CD4-positive, CD25-positive, alpha-beta regulatory T cell (primary cell): ENCODE measurements around the gene IL4I1. TPM values are rescaled to one million over a fixed set of nuclear protein-coding genes. Genes with fewer than 3 reads are reported as not detected.
"Not testable (repeated sequence)": the region's sequence is repeated elsewhere in the genome, so short reads cannot be mapped to it uniquely, and the experiment has no call there.

Experiments
- ATAC-seq, 2 donors: fragments of 150-1000 bp; cut with Tn5 transposase; one replicate each; pipeline ENCODE4 v1.10.0; 2021; ENCODE audit warnings: low read depth in 2 of 2, moderate number of reproducible peaks in 2 of 2, moderate library complexity in 1 of 2
- DNase-seq, 3 donors: peaks; one replicate each; pipeline versions ENCODE4 v3.0.0 to v3.0.0-alpha.2; 2012 to 2022; ENCODE audit warnings: mixed read lengths in 1 of 3
- H3K27ac ChIP-seq: one replicate; pipeline ENCODE4 v1.7.0; 2013; ENCODE audit warnings: mild to moderate bottlenecking, low read length; ENCODE audit not compliant: insufficient read depth, poor library complexity, severe bottlenecking
- H3K27me3 ChIP-seq: one replicate; pipeline ENCODE4 v1.7.0; 2013; ENCODE audit warnings: low read length; ENCODE audit not compliant: control insufficient read depth, insufficient read depth
- H3K36me3 ChIP-seq: one replicate; pipeline ENCODE4 v1.7.0; 2013; ENCODE audit warnings: mild to moderate bottlenecking, low read length, moderate library complexity; ENCODE audit not compliant: control insufficient read depth, insufficient read depth
- H3K4me1 ChIP-seq: 2 replicates; pipeline ENCODE4 v1.7.0; 2013; ENCODE audit warnings: mild to moderate bottlenecking, low read length; ENCODE audit not compliant: insufficient read depth, control insufficient read depth, poor library complexity, severe bottlenecking
- H3K4me3 ChIP-seq: one replicate; pipeline ENCODE4 v1.7.0; 2013; ENCODE audit warnings: low read depth, mild to moderate bottlenecking, low read length, moderate library complexity
- H3K9me3 ChIP-seq, 2 experiments: 1 replicate in 1 of 2; 2 replicates in 1 of 2; pipeline ENCODE4 v1.7.0; 2013; ENCODE audit warnings: low read length in 2 of 2, mild to moderate bottlenecking in 1 of 2, moderate library complexity in 1 of 2; ENCODE audit not compliant: control insufficient read depth in 2 of 2
- H3K27ac Mint-ChIP-seq, 3 donors: one replicate each; pipeline ENCODE4 v1.8.0; 2020 to 2022; ENCODE audit warnings: mild to moderate bottlenecking in 3 of 3, mixed read lengths in 3 of 3, moderate library complexity in 2 of 3
- H3K27me3 Mint-ChIP-seq: one replicate; pipeline ENCODE4 v1.8.0; 2022; ENCODE audit warnings: mild to moderate bottlenecking, mixed read lengths
- H3K36me3 Mint-ChIP-seq: one replicate; pipeline ENCODE4 v1.8.0; 2020; ENCODE audit warnings: mixed read lengths
- H3K4me1 Mint-ChIP-seq, 4 donors: one replicate each; pipeline ENCODE4 v1.8.0; 2020 to 2022; ENCODE audit warnings: mixed read lengths in 4 of 4, mild to moderate bottlenecking in 1 of 4
- H3K4me3 Mint-ChIP-seq, 4 donors: one replicate each; pipeline ENCODE4 v1.8.0; 2020 to 2022; ENCODE audit warnings: mild to moderate bottlenecking in 4 of 4, mixed read lengths in 4 of 4, moderate library complexity in 3 of 4
- H3K9me3 Mint-ChIP-seq, 7 donors: one replicate each; pipeline ENCODE4 v1.8.0; 2020 to 2022; ENCODE audit warnings: mixed read lengths in 7 of 7, mild to moderate bottlenecking in 3 of 7, moderate library complexity in 2 of 7
- polyA plus RNA-seq, 4 donors: library from polyadenylated mRNA; unstranded; fragments of 300-500 nt; fragmentation: Illumina TruSeq; gene quantifications; one replicate each; pipeline ENCODE4 v1.2.3, GENCODE V29; 2021
- total RNA-seq: library from RNA; stranded (reverse); gene quantifications from one replicate; pipeline ENCODE4 v1.2.3, GENCODE V29; 2022

The IL4I1 gene, protein sequence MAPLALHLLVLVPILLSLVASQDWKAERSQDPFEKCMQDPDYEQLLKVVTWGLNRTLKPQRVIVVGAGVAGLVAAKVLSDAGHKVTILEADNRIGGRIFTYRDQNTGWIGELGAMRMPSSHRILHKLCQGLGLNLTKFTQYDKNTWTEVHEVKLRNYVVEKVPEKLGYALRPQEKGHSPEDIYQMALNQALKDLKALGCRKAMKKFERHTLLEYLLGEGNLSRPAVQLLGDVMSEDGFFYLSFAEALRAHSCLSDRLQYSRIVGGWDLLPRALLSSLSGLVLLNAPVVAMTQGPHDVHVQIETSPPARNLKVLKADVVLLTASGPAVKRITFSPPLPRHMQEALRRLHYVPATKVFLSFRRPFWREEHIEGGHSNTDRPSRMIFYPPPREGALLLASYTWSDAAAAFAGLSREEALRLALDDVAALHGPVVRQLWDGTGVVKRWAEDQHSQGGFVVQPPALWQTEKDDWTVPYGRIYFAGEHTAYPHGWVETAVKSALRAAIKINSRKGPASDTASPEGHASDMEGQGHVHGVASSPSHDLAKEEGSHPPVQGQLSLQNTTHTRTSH
- total RNA-seq: 3.7 TPM
- polyA plus RNA-seq: under 1 TPM; 0.20 to 0.85 (median 0.30) TPM

DNA sequence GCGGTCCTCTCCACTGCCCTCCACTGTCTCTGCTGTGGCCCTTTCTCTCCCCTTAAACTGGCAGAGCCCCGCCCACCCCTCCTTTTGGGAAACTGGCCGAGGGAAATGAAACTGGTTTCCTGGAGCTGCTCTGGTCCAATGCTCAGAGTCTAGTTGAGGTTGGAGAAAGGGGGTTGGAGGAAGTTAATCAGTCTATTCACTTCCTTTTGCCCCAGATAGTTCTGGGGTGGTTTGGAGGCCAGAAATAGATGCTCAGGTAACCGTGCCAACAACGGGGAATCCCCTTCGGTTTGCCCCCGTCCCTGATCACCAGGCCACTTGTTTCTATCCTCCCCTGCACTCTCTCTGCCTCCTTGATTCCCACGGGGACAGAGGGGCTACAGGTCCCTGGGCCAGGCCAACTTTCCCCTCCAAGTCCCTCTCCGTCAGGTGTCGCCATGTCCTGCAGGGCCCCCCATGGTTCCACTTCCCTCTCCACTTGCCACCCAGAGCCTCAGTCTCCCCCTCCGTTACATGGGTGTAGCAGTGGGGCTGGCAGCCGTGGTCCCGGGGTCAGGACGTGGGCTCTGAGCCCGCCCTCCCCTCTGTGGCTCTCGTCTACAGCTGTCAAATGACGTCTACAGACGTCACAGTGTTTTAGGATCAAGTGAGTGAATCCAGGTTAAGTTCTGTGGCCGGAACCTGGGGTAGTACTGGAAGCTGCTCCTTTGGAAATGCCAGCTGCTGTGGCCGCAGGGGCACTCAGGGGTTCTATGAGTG is at the start of gene IL4I1:
TSS of gene IL4I1 (minus strand) at position 25 of the 759 bp plus-strand sequence. CDS start 727 bp downstream, outside the sequence.
- Mint-ChIP-seq H3K9me3 (no peaks in the 10 kb centered on the region), H3K4me3 (peak within 1 kb of the TSS; percentile 67 to 81 (median 80)), H3K36me3 (no peaks in the 10 kb centered on the region), H3K27ac (peak within 1 kb of the TSS; percentile 90 to 97 (median 97)), H3K4me1 (peaks cover 0 to 39% (median 23%) of the 10 kb centered on the region in 4 donors), H3K27me3 (no peaks in the 10 kb centered on the region)
- no peaks in the 10 kb centered on the region for H3K9me3 ChIP-seq
- peak within 1 kb of the TSS; percentile 93 for H3K27ac ChIP-seq
- H3K27me3 ChIP-seq: no peaks in the 10 kb centered on the region
- peak within 1 kb of the TSS; percentile 50 for H3K4me3 ChIP-seq
- DNase-seq: peak; percentile 64 to 75 (median 66)
- no peaks in the 10 kb centered on the region for H3K36me3 ChIP-seq
- peak; percentile 64 to 76 for ATAC-seq
- H3K4me1 ChIP-seq: peaks cover 23% of the 10 kb centered on the region

DNA sequence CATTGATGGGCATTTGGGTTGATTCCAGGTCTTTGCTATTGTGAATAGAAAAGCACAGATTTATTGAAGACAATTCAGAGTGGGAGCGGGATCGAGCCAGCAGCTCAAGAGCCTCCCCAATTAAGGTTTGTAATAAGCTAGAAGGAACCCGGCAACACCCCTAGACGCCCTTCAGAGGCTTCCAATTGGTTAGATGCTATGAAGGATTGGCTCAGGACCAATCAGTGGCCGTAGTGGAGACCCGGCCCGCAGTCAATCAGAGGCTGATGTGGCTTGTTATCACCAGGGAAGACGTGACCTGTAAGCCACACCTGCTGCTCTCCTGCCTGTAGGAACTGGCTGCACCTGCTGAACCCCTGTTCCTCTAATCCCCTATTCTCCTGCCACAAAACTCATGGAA is 49.7 kb upstream of the IL4I1 start:
- Histone ChIP-seq H3K27ac (no peak overlapping the region), H3K4me3 (no peak overlapping the region), H3K4me1 (no peaks in the 10 kb centered on the region), H3K27me3 (no peaks in the 10 kb centered on the region), H3K36me3 (no peaks in the 10 kb centered on the region), H3K9me3 (no peaks in the 10 kb centered on the region)
- peaks cover 39% of the 10 kb centered on the region for H3K27me3 Mint-ChIP-seq
- no peaks in the 10 kb centered on the region for H3K36me3 Mint-ChIP-seq
- no peaks in the 10 kb centered on the region for H3K4me1 Mint-ChIP-seq
- H3K27ac Mint-ChIP-seq: no peak overlapping the region
- ATAC-seq (no peak), DNase-seq (no peak)
- H3K9me3 Mint-ChIP-seq: peaks cover 0 to 2% (median 0%) of the 10 kb centered on the region in 7 donors
- no peak overlapping the region for H3K4me3 Mint-ChIP-seq

DNA sequence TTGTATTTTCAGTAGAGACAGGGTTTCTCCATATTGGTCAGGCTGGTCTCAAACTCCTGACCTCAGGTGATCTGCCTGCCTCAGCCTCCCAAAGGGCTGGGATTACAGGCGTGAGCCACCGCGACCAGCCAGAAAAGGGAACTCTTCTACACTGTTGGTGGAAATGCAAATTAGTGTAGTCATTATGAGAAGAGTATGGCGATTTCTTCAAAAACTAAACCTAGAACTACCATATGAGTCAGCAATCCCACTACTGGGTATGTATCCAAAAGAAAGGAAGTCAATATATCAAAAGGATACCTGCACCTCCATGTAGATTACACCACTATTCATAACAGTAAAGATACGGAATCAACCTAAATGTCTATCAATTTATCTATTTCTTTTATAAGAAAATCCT is 47.9 kb upstream of the IL4I1 start:
- not testable (repeated sequence) for H3K4me3 Mint-ChIP-seq, H3K4me3 ChIP-seq, H3K4me1 Mint-ChIP-seq, H3K27ac Mint-ChIP-seq, ATAC-seq, H3K9me3 ChIP-seq, H3K4me1 ChIP-seq, H3K36me3 ChIP-seq, DNase-seq, H3K9me3 Mint-ChIP-seq, H3K27me3 ChIP-seq, H3K27ac ChIP-seq, H3K36me3 Mint-ChIP-seq
- H3K27me3 Mint-ChIP-seq: peaks cover 39% of the 10 kb centered on the region

DNA sequence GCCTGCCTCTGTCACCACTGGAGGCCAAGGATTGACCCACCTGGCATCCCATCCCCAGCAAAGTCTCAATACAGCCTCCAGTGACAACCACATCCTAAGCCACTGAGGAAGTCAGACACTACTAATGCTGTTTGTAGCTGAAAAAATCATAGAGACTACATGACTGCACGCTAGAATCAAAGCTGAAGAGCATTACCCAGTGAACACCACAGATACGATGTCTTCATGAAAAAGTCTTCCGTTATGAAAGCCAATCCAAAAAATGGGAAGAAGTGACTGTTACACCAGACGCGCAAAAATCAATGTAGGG is 43.8 kb upstream of the IL4I1 start:
- Histone ChIP-seq H3K4me1 (peaks cover 8% of the 10 kb centered on the region), H3K27me3 (no peaks in the 10 kb centered on the region), H3K27ac (no peak overlapping the region), H3K36me3 (no peaks in the 10 kb centered on the region), H3K4me3 (no peak overlapping the region), H3K9me3 (no peaks in the 10 kb centered on the region)
- Mint-ChIP-seq H3K9me3 (peaks cover 0 to 2% (median 0%) of the 10 kb centered on the region in 7 donors), H3K27me3 (peaks cover 29% of the 10 kb centered on the region), H3K4me1 (peaks cover 0 to 7% (median 2%) of the 10 kb centered on the region in 4 donors), H3K36me3 (no peaks in the 10 kb centered on the region), H3K27ac (no peak overlapping the region), H3K4me3 (no peak overlapping the region)
- DNase-seq: no peak
- no peak for ATAC-seq

DNA sequence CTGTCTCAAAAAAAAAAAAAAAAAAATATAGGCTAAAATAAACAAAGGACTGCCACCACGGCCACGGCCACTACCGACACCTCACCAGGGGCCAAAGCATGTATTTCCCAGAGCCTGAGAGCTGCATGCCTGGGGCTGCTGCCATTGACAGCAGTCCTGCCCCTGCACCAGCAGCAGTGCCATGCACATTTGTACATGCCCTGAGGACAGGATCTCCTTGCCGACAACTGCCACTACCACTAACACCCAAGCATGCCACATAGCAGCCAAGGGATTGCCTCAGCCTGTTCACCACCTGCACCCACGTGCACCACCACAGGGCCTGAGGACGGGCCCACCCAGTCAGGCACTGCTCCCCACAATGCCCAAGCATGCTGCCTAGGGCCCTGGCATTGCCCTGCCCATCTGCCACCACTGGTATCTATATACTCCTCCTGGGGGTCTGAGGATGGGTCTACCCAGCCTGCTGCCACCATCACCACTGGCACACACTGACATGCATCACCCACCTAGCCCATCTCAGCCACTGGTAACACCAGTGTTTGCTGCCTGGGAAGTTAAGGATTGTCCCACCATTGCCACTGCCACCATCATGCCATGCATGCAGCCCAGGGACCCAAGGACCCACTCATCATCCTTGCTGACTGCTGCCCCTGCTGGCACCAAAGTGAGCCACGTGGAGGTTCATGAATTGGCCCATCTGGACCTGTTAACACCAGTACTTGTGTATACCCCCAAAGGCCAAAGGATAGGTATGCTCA is 43.2 kb upstream of the IL4I1 start:
- DNase-seq: no peak
- H3K9me3 Mint-ChIP-seq: peaks cover 0 to 2% (median 0%) of the 10 kb centered on the region in 7 donors
- Histone ChIP-seq H3K36me3 (no peaks in the 10 kb centered on the region), H3K9me3 (no peaks in the 10 kb centered on the region), H3K4me3 (no peak overlapping the region), H3K27me3 (no peaks in the 10 kb centered on the region), H3K4me1 (peaks cover 8% of the 10 kb centered on the region), H3K27ac (no peak overlapping the region)
- peaks cover 0 to 7% (median 2%) of the 10 kb centered on the region in 4 donors for H3K4me1 Mint-ChIP-seq
- ATAC-seq: no peak
- H3K27ac Mint-ChIP-seq: no peak overlapping the region
- peaks cover 23% of the 10 kb centered on the region for H3K27me3 Mint-ChIP-seq
- peak overlapping the region in 1 of 4 donors; percentile 32 for H3K4me3 Mint-ChIP-seq
- H3K36me3 Mint-ChIP-seq: no peaks in the 10 kb centered on the region

DNA sequence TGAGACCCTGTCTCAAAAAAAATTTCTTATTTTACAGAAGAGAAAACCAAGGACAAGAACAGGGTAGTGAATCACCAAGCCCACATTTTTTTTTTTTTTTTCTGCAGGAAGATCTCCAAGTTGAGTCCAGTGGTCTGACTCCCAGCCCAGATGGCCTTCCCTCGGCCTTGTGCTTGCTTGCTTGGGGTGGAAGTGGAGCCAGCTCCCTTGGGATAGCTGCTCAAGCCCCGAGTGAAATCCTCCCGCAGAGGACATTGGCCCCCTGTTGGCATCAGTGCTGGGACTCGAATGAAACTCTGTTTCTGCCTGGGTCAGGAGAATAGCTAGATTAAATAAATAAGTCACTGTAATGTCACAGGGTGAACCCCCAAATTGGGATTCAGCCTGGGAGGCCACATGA is 42.0 kb upstream of the IL4I1 start:
- Mint-ChIP-seq H3K27me3 (peaks cover 14% of the 10 kb centered on the region), H3K4me3 (no peak overlapping the region), H3K36me3 (no peaks in the 10 kb centered on the region), H3K4me1 (peaks cover 0 to 9% (median 3%) of the 10 kb centered on the region in 4 donors), H3K27ac (no peak overlapping the region), H3K9me3 (peaks cover 0 to 2% (median 0%) of the 10 kb centered on the region in 7 donors)
- Histone ChIP-seq H3K27me3 (no peaks in the 10 kb centered on the region), H3K9me3 (no peaks in the 10 kb centered on the region), H3K27ac (no peak overlapping the region), H3K4me3 (no peak overlapping the region), H3K36me3 (no peaks in the 10 kb centered on the region), H3K4me1 (peaks cover 8% of the 10 kb centered on the region)
- DNase-seq: no peak
- ATAC-seq: no peak

DNA sequence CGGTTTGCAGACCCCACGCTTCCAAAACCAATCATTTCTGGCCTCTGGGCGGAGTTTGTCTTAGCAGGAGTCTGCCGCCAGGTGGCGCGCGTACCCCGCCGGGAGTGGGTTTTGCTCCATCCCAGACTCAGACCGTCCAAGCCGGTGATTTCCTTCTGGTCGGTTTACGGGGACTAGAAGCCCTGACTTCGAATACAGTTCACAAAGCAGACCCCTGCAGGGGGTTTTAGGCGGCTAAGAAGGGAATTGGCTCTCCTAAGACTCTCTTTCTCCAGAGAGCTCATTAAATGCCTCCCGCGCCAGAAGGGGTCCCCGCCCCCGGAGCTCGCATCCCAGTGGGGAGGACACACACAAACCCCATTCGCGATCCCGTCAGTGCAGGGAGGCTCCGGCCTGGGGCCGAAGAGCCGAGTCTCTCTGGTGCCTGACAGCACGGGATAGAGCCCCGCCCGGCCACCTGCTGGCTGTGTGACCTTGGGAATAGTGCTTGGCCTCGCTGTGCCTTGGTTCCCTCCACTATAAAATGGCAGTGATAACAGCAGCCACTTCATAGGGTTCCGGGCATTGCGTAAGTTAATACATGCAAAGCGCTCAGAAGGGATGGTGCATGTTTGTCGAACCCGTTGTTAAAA is 41.2 kb upstream of the IL4I1 start:
- H3K27me3 Mint-ChIP-seq: peaks cover 6% of the 10 kb centered on the region
- peaks cover 0 to 17% (median 9%) of the 10 kb centered on the region in 4 donors for H3K4me1 Mint-ChIP-seq
- Histone ChIP-seq H3K4me1 (peaks cover 16% of the 10 kb centered on the region), H3K9me3 (no peaks in the 10 kb centered on the region), H3K27me3 (no peaks in the 10 kb centered on the region), H3K4me3 (no peak overlapping the region), H3K36me3 (no peaks in the 10 kb centered on the region), H3K27ac (no peak overlapping the region)
- H3K36me3 Mint-ChIP-seq: no peaks in the 10 kb centered on the region
- ATAC-seq (peak in 1 of 2 donors; percentile 57), DNase-seq (peak; percentile 67 to 74 (median 67))
- peak overlapping the region in 1 of 4 donors; percentile 16 for H3K4me3 Mint-ChIP-seq
- H3K27ac Mint-ChIP-seq: no peak overlapping the region
- peaks cover 0 to under 1% (median 0%) of the 10 kb centered on the region in 7 donors for H3K9me3 Mint-ChIP-seq
